MCF 10A (cell line): ENCODE measurements around the gene KCNIP1. TPM values are rescaled to one million over a fixed set of nuclear protein-coding genes. Genes with fewer than 3 reads are reported as not detected.
"Not testable (repeated sequence)": the region's sequence is repeated elsewhere in the genome, so short reads cannot be mapped to it uniquely, and the experiment has no call there.

Experiments
- BruUV-seq: library from RNA; stranded (reverse); fragments of 400-500 nt; replicated peaks from 2 replicates; lab custom pipeline; 2021; lab: Mats Ljungman, UMichigan
- CTCF ChIA-PET: fragments of 300-600 bp; sonication (Branson Sonifier 250); formaldehyde crosslinking; extraction: SDS; loops from one replicate; lab custom pipeline; 2021; ENCODE audit warnings: antibody characterized with exemption, inconsistent platforms; lab: Yijun Ruan, JAX
- POLR2A ChIA-PET: fragments of 300-600, 350-650 bp; sonication (Branson Sonifier 250); formaldehyde crosslinking; extraction: SDS; loops from one replicate; lab custom pipeline; 2020; ENCODE audit warnings: antibody characterized with exemption, inconsistent platforms; lab: Yijun Ruan, JAX
- DNase-seq: peaks from one replicate; pipeline ENCODE4 v3.0.0-alpha.2; 2018; ENCODE audit not compliant: unreplicated experiment
- H3K27ac Mint-ChIP-seq: one replicate; pipeline ENCODE4 v1.8.0; 2022; ENCODE audit warnings: mild to moderate bottlenecking, low read depth, mixed read lengths; ENCODE audit not compliant: unreplicated experiment
- H3K27me3 Mint-ChIP-seq: one replicate; pipeline ENCODE4 v1.8.0; 2022; ENCODE audit warnings: mixed read lengths; ENCODE audit not compliant: insufficient read depth, unreplicated experiment
- H3K36me3 Mint-ChIP-seq: one replicate; pipeline ENCODE4 v1.8.0; 2022; ENCODE audit warnings: mild to moderate bottlenecking, moderate library complexity, mixed read lengths; ENCODE audit not compliant: insufficient read depth, unreplicated experiment
- H3K4me1 Mint-ChIP-seq: one replicate; pipeline ENCODE4 v1.8.0; 2022; ENCODE audit warnings: mixed read lengths; ENCODE audit not compliant: insufficient read depth, unreplicated experiment
- H3K4me3 Mint-ChIP-seq: one replicate; pipeline ENCODE4 v1.8.0; 2022; ENCODE audit warnings: mild to moderate bottlenecking, moderate library complexity, mixed read lengths; ENCODE audit not compliant: unreplicated experiment
- H3K9me3 Mint-ChIP-seq: one replicate; pipeline ENCODE4 v1.8.0; 2022; ENCODE audit warnings: mixed read lengths; ENCODE audit not compliant: unreplicated experiment
- intact Hi-C: fragments of 100-400 bp; cut with micrococcal nuclease; formaldehyde crosslinking; loops from 2 replicates; pipeline ENCODE4 v1.14.1; 2022
- total RNA-seq: library from RNA; stranded (reverse); gene quantifications from 2 replicates; pipeline ENCODE4 v1.2.3, GENCODE V29; 2022
- TF ChIP-seq, protein P1 (sequence below): fragments of 200-600 bp; IDR thresholded peaks from one replicate; pipeline ENCODE4 v1.8.0; 2022; ENCODE audit warnings: antibody characterized with exemption, mild to moderate bottlenecking; ENCODE audit not compliant: unreplicated experiment

The KCNIP1 gene
- total RNA-seq, 1 experiment from 2014 or later = not detected

DNA sequence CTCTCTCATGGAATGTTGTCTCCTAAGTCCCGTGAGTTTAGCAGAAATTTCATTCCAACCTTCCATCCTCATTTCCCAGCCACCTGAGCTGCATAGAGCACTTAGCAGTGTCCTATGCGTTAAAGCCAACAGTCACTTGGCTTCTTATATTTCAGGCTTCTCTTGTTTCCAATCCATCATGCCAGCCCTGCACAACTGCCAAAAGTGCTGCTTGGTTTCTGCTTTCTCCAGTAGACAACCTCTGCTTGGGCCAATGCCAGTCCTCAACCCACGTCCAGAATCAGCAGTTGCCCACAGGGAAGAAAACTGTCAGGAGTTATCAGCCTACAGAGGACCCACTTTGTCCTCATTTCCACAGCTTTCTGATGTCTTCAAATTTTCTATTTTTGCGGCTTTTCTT, 42.5 kb downstream of the KCNIP1 start:
- no peak for DNase-seq
- H3K27me3 Mint-ChIP-seq = peaks cover 16% of the 10 kb centered on the region
- ChIA-PET CTCF (interaction anchor here (0.6 to 1.0 kb wide), 3 partner anchors 80 to 475 kb away, joined by 3 to 4 read pairs (median 3); no protein-coding TSS in a partner anchor), POLR2A (no interaction called here)
- peaks cover 15% of the 10 kb centered on the region for H3K9me3 Mint-ChIP-seq
- H3K4me3 Mint-ChIP-seq = no peak overlapping the region
- H3K27ac Mint-ChIP-seq = no peak overlapping the region
- intact Hi-C loops = no loop called here
- H3K36me3 Mint-ChIP-seq = no peaks in the 10 kb centered on the region
- no peaks in the 10 kb centered on the region for H3K4me1 Mint-ChIP-seq
- BruUV-seq = no TSS peak
- TF ChIP-seq, protein P1, sequence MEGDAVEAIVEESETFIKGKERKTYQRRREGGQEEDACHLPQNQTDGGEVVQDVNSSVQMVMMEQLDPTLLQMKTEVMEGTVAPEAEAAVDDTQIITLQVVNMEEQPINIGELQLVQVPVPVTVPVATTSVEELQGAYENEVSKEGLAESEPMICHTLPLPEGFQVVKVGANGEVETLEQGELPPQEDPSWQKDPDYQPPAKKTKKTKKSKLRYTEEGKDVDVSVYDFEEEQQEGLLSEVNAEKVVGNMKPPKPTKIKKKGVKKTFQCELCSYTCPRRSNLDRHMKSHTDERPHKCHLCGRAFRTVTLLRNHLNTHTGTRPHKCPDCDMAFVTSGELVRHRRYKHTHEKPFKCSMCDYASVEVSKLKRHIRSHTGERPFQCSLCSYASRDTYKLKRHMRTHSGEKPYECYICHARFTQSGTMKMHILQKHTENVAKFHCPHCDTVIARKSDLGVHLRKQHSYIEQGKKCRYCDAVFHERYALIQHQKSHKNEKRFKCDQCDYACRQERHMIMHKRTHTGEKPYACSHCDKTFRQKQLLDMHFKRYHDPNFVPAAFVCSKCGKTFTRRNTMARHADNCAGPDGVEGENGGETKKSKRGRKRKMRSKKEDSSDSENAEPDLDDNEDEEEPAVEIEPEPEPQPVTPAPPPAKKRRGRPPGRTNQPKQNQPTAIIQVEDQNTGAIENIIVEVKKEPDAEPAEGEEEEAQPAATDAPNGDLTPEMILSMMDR = no peak

DNA sequence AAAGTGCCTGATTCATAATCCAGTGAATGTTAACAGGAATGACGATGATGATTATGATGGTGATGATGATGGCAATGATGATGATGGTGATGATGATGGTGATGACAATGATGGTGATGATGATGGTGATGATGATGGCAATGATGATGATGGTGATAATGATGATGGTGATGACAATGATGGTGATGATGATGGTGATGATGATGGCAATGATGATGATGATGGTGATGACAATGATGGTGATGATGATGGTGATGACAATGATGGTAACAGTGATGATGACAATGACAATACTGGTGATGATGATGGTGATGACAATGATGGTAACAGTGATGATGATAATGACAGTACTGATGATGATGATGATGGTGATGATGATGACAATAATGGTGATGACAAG, 46.6 kb downstream of the KCNIP1 start:
- H3K36me3 Mint-ChIP-seq, H3K4me3 Mint-ChIP-seq, DNase-seq, H3K27me3 Mint-ChIP-seq, intact Hi-C loops, H3K27ac Mint-ChIP-seq, H3K4me1 Mint-ChIP-seq, BruUV-seq, POLR2A ChIA-PET, H3K9me3 Mint-ChIP-seq: not testable (repeated sequence)
- CTCF ChIA-PET = interaction anchor here (0.6 to 1.5 kb wide), 2 partner anchors 25 to 72 kb away, joined by 3 to 4 read pairs; no protein-coding TSS in a partner anchor

DNA sequence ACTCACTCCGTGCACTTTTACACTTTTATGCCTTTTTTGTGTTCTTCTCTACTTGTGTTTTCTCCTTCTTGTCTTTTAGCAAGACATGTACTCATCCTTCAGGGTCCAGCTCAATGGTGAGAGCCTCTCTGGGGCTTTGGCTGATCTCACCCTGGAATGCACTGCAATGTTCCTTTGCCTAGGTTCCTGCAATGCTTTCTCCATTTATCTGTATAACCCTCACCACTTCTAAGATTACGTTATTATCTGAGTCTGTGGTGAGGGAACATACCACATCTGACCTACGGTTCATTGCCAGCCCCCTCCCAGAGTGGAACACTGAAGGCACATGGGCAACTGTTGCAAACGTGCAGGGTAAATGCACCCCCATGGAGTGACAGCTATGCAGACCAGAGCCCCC, 47.3 kb downstream of the KCNIP1 start:
- no TSS peak for BruUV-seq
- H3K9me3 Mint-ChIP-seq = peaks cover under 1% of the 10 kb centered on the region
- no peaks in the 10 kb centered on the region for H3K4me1 Mint-ChIP-seq
- DNase-seq = no peak
- CTCF ChIA-PET = interaction anchor here (0.6 to 1.5 kb wide), 2 partner anchors 48 to 71 kb away, joined by 4 read pairs; no protein-coding TSS in a partner anchor
- no peaks in the 10 kb centered on the region for H3K36me3 Mint-ChIP-seq
- POLR2A ChIA-PET = no interaction called here
- intact Hi-C loops = no loop called here
- no peak overlapping the region for H3K27ac Mint-ChIP-seq
- peaks cover 2% of the 10 kb centered on the region for H3K27me3 Mint-ChIP-seq
- H3K4me3 Mint-ChIP-seq = no peak overlapping the region
- TF ChIP-seq, protein P1 = no peak

DNA sequence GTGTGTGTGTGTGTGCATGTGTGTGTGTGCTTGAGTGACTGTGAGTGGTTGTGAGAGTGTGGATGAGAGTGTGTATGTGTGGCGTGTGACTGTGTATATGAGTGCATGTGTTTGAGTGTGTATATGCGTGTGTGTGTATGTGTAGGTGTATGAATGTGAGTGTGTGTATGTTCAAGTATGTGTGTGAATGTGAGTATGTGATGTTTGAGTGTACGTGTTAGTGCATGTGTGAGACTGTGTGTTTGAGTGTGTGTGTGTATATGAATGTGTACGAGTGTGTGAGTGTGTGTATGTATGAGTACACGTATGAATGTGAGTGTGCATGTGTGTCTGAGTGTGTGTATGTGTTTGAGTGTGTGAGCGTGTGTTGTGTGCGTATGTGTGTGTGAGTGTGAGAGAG, 47.8 kb downstream of the KCNIP1 start:
- ChIA-PET CTCF (interaction anchor here (0.6 kb wide), 1 partner anchor 48 kb away, joined by 4 read pairs; no protein-coding TSS in a partner anchor), POLR2A (no interaction called here)
- Mint-ChIP-seq H3K4me3 (no peak overlapping the region), H3K9me3 (no peaks in the 10 kb centered on the region), H3K27me3 (no peaks in the 10 kb centered on the region), H3K36me3 (no peaks in the 10 kb centered on the region), H3K4me1 (no peaks in the 10 kb centered on the region), H3K27ac (no peak overlapping the region)
- TF ChIP-seq, protein P1 = no peak
- DNase-seq = no peak
- no TSS peak for BruUV-seq
- intact Hi-C loops = no loop called here
